ENCODE measurements around the gene E2F7.
A peak's percentile ranks its signal among the peaks of the same experiment; 100 is the strongest.

The E2F7 gene

DNA sequence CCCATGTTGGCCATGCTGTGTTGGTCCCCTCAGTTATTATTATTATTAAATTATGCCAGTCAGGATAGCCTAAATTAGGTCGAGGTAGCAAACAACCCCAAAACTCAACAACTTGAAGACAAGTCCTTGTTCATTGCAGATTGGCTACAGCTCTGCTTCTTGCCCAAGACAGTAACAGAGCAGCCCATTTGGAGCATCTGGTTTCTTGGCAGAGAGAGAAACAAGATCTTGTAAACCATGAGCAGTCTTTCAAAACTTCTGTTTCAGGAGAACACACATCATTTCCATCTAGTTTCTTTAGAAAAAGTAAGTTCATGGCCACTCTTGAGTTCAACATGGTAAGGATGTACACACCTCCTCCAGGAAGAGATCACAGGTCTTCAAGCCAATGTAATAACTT, 52.3 kb downstream of the E2F7 start:
- no peak for DNase-seq

DNA sequence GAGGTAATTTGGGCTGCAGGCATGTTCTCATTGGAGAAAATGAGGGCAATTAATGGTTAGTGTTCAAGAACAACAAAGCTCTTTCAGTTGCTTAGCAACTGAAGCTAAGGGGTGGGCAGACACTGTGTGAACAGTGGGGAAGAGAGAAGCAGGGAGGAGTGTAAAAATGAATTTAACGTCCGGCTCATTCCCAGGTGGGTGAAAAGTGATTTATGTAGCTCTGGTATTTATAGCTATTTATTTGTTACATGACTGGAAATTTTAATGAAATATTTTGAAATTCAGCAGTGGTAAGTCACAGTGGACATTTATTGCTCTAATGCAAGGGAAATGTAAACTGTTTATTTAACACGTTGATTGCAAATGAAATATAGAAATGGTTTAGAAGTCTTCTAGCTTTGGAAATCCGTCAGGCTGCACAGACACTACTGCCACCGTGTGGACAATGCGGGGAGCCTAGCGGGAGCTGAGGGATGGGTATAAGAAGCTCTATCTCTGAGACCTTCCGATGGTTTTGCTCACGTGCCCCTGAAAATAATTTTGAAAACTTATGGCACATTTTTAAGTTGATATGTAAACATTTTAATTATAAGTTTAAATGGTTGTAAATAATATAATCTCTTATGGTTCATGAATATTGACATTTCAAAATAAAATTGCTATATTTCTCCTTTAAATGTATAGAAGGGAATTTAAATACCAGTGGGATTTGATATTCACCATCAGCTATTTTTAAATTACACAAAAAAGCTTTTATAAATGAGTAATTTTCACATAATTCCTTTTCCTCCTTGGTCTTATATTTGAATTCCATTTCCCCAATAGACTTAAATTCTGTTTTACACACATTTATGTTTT, 54.4 kb downstream of the E2F7 start:
- peak in 9 of 14 donors; percentile 19 to 75 (median 30) for DNase-seq

DNA sequence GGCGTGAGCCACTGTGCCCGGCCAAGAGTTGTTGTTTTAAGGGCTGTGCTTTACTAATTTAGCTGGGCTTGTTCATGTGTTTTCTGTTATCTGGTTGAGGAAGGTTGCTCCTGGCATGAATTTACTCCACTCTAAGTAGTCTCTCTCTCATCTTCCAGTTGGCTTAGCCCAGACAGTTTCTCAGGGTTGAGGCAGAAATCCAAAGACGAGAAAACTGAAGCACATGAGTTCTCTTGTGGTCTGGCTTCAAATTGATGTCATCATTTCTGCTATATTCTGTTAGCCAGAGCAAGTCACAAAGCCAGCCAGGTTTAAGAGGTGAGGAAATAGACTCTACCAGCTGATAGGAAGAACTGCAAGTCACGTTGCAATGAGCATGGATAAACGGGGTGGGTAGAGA, 57.9 kb downstream of the E2F7 start:
- no peak for DNase-seq

DNA sequence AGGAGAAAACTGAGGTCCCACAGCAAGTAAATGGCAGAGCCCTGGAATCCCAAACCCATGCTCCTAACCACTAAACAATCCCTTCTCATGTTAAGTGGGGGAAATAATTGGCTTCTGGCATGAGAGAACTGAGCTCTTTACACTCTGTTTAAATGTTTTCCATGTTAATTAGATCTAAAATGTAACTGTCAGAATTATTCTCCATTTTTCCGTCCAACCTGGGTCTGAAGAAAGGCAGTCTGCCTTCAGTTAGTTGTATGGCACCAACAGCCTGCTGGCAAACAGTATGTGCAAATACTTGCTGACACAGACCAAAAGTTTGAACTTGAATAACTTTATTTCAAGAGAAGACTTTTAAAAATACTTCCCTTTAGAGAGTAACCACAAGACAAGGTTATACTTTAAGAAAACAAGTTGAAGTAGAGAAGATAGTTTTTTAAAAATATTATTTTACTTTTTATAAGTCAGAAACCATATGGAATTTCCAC, 59.7 kb downstream of the E2F7 start:
- no peak for DNase-seq

GRCh38 chr12:77003914-77004313, 61.5 kb downstream of the E2F7 start:
- DNase-seq, result no peak

- DNase-seq, result no peak
Observed at GRCh38 chr12:77003246-77003645, 62.1 kb downstream of the E2F7 start.

GRCh38 chr12:77002382-77002781, 63.0 kb downstream of the E2F7 start:
- DNase-seq, result no peak

GRCh38 chr12:77001276-77001675, 64.1 kb downstream of the E2F7 start:
- DNase-seq, result no peak

GRCh38 chr12:76998908-76999556, 66.3 kb downstream of the E2F7 start:
- no peak for DNase-seq

DNA sequence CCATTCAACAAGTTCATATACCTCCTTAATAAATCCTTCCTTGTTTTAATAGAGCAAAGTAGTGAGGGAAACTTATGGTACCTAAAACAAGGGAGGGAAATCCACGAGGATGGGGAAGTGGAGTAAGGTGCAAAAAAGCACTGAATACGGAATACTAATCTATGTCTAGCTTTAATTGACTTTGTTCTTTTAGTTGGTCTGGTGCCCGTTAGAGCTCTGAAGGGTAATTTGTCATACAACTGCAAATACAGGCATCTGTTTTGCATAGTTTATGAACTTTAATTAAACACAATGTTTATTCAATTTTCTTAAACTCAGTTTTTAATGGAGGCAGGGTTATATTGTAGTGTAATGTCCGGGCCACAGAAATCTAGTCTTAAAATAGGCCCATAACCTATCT, 67.0 kb downstream of the E2F7 start:
- no peak for DNase-seq

GRCh38 chr12:76997011-76997780, 68.2 kb downstream of the E2F7 start:
- DNase-seq, result no peak

GRCh38 chr12:76990716-76991115, 74.7 kb downstream of the E2F7 start:
- DNase-seq, result no peak

- no peak for DNase-seq
Observed at GRCh38 chr12:76984566-76984965, 80.8 kb downstream of the E2F7 start.

DNA sequence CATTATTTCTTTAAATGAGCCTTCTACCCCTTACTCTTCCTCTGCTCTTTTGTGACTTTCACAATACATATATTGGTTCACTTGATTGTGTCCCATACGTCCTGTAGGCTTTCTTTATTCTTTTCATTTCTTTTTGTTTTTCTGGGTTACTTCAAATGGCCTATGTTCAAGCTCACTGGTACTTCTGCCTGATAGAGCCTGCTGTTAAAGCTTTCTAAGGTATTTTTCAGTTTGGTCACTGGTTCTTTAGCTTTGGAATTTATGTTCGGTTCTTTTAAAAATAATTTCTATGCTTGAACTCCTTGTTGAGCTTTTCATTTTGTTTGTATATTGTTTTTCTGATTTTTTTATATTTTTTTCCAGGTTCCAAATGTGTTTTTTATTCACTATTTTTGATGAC, 81.9 kb downstream of the E2F7 start:
- DNase-seq, result no peak

DNA sequence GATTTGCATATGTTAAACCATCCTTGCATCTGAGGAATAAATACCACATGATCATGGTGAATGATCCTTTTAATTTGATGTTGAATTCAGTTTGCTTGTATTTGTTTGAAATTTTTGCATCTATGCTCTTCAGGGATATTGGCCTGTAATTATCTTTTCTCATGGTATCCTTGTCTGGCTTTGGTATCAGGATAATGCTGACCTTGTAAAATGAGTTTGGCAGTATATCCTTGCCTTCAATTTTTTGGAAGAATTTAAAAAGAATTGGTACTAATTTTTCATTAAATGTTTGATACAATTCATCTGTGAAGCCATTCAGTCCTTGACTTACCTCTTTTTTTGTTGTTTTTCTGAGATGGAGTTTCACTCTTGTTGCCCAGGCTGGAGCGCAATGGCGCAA, 85.2 kb downstream of the E2F7 start:
- DNase-seq, result no peak

DNA sequence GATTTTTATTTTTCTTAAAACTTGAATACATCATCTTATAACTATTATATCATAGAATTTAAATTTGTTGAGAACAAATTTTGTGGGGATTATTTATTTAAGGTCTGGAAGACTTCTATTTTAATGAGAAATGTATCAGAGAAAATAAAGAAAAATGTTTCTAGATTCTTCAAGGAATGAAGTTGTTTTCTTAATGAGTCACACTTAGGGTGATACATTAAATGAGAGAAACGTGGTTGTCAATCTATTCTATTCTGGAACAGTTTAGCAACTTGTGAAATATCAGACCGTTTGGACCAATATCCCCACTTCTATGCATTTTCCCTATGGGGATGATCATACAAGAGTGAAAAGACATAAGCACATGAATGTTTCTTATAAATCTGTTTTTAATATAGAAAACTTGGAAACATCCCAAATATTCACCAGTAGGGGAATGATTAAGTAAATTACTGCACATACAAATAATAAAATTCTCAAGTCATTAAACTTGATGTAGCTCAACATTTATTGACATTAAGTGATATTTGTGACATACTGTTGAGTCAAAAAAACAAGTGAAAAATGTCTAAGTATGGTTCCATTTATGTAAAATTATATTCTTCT, 88.5 kb downstream of the E2F7 start:
- no peak for DNase-seq
